Activated naive CD4-positive, alpha-beta T cell (primary cell): ENCODE measurements around the gene CABLES1.
"Not testable (repeated sequence)": the region's sequence is repeated elsewhere in the genome, so short reads cannot be mapped to it uniquely, and the experiment has no call there.

ENCODE experiments used
- DNase-seq, 4 experiments: peaks; one replicate each; lab custom pipeline; 2025; lab: John Stamatoyannopoulos, UW

Gene CABLES1

DNA sequence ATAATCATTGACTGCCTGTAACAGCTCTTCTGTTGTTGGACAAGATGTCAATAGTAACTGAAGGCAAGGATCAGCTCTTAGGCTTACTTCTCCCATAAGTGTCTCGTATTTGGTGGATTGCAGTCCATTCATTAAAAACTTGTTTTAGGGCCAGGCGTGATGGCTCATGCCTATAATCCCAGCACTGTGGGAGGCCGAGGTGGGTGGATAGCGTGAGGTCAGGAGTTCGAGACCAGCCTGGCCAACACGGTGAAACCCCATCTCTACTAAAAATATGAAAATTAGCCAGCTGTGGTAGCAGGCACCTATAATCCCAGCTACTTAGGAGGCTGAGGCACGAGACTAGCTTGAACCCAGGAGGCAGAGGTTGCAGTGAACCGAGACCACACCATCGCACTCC, 26.1 kb upstream of the CABLES1 start:
- DNase-seq = not testable (repeated sequence)

- no peak for DNase-seq
Observed at GRCh38 chr18:23113576-23113975, 21.7 kb upstream of the CABLES1 start.

GRCh38 chr18:23114171-23114881, 21.0 kb upstream of the CABLES1 start:
- DNase-seq = no peak

DNA sequence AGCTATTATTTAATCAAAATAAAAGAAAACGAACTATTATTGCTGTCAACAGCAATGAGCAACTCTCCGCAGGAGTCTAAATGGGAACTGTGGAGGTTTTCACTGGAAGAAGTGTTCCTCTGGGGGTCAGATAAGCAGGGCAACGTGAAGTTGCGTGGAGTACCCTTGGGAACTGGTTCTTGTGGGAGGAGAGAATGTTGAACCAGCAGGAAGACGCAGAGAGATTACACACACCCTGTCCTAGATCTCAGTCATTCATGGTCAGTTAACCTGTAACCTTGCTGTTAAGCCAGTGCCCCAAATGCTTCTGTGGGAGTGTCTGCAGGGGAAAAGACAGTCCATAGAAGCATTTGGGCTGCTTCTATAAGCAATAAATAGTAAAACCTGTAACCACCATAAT, 20.4 kb upstream of the CABLES1 start:
- DNase-seq = no peak

DNA sequence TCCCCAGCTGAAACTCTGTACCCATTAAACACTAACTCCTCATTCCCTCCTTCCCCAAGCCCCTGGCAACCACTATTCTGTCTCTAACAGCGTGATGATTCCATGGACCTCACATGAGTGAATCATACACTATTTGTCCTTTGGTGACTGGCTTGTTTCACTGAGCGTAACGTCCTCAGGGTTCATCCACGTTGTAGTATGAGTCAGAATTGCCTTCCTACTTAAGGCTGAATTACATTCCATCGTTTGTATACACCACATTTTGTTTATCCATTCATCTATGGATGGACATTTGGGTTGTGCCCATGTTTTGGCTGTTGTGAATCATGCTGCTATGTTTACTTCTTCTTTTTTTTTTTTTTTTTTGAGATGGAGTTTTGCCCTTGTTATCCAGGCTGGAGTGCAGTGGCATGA, 19.6 kb upstream of the CABLES1 start:
- DNase-seq = no peak

DNA sequence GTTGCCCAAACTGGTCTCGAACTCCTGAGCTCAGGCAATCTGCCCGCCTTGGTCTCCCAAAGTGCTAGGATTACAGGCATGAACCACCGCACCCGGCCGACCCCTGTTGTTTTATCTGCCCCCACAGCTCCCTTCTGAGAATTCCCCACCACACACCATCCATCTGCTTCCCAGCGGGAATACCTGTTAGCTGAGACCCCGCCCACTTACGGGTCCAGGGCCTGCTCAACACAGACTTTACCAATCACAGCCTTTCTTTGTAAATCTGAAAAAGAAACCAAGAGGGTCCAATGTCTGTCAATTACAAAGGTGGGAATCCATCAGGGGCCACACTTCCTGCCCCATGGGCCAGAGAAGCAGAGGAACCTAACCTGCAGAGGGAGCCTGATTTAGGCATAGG, 14.2 kb upstream of the CABLES1 start:
- DNase-seq = no peak

DNA sequence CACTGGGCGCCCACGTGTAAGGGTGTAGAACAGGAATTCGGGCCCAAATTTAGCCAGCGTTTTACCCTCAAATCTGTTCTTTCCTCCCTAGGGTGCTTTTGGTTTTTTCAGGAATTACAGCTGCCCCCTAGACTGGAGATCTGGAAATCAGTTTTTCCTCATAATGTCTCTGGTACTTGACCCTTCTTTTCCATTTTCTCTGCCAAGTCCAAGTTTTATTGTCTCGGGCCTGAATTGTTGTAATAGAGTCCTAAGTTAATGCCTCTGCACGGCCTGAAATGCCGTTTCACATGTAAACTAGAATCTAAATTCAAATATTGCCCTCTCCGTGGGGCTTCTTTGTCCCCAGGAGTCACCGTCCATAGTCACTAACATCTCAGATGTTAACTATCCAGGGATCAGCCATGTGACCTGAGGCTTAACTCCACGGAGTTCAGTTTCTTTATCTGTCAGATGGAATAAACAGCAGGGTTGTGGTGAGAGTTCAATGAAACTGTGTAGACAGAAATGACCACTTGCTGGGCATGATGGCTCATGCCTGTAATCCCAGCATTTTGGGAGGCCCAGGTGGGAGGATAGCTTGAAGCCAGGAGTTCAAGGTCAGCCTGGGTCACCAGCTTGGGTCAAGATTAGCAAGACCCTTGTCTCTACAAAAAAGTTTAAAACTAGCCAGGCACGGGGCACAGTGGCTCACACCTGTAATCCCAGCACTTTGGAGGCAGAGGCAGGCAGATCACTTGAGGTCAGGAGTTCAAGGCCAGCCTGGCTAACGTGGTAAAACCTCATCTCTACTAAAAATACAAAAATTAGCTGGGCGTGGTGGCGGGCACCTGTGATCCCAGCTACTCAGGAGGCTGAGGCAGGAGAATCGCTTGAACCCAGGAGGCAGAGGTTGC, 12.7 kb upstream of the CABLES1 start:
- DNase-seq = no peak

- DNase-seq = no peak
Observed at GRCh38 chr18:23126376-23127056, 8.8 kb upstream of the CABLES1 start.

GRCh38 chr18:23127090-23127489, 8.2 kb upstream of the CABLES1 start:
- DNase-seq = no peak

GRCh38 chr18:23129355-23130002, 5.8 kb upstream of the CABLES1 start:
- no peak for DNase-seq

DNA sequence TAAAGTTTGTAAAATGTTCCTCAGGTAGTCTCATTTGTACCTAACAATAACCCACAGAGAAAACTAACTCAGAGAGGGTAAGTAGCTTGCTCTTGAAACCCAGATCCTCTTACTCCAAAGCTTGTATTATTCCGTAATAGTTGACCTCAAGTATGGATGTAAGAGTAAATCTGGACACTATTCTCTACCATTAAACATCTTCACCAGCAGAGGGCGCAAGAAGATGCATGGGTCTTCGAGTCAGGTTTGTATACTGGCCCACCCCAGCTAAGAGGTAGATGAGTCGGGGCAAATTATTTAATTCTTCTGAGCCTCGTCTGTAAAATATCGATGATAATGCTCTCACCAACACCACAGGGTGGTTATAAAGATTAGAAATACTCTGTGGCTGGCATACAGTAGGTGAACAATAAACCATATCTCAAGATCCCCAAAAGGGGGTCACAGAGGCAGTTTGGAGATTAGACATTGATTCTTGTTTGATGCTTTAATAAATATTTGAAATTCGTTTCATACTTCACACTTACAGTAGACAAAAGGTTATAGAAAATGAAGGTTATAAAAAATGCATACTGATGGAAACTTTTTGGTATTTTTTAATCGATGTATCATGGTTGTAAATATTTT, 3.5 kb upstream of the CABLES1 start:
- peak in 2 of 4 experiments; percentile 8 to 19 for DNase-seq

GRCh38 chr18:23133860-23134779, 1.2 kb upstream of the CABLES1 start:
- peak in 1 of 4 experiments; percentile 4 for DNase-seq

DNA sequence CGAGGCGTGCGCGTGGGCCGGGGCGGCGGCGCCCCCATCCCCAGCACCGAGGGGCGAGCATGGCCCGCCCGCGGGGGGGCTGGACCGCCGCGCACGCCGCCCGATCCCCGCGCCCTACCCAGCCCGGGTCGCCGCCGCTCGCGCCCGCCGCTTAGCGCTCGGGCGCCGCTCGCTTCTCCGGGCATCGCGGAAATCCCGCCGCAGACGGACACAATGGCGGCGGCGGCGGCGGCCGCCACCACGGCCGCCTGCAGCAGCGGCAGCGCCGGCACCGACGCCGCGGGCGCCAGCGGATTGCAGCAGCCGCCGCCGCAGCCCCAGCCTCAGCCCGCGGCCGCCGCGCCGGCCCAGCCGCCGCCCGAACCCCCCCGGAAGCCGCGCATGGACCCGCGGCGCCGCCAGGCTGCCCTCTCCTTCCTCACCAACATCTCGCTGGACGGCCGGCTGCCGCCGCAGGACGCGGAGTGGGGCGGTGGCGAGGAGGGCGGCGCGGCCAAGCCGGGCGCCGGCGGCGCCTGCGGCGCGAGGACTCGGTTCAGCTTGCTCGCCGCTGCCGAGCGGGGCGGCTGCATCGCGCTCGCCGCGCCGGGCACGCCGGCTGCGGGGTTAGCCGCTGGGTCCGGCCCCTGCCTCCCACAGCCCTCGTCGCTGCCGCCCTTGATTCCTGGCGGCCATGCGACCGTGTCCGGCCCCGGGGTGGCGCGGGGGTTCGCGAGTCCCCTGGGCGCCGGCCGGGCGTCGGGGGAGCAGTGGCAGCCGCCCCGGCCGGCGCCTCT, 453 bp downstream of the CABLES1 start:
- DNase-seq = no peak

- DNase-seq = no peak
Observed at GRCh38 chr18:23136326-23137096, 1.2 kb downstream of the CABLES1 start.

DNA sequence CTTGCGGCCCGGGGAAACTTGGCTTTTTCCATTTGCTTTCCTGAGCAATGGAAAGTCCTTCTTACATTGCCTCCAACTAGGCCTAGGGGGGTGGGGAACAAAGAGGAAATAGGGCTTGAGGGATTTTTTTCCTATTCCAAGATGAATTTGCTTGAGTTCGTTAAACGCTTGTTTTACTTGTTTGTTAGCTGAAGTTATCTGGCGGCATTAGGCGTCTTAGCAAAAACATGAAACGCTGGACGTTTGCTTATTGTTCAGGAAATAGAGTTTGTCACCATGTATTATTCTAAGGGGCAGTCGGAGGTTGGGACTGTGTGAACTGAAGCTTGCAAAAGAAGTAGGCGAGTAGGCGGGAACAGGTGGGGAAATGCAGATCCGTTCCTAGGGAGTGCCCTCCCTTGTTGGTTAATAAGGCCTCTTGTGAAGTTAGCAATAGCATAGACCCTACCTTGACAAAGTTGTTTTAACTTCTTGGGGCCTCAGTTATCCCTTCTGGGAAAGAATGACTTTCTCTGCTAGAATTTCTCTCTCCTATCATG, 1.9 kb downstream of the CABLES1 start:
- DNase-seq = no peak

DNA sequence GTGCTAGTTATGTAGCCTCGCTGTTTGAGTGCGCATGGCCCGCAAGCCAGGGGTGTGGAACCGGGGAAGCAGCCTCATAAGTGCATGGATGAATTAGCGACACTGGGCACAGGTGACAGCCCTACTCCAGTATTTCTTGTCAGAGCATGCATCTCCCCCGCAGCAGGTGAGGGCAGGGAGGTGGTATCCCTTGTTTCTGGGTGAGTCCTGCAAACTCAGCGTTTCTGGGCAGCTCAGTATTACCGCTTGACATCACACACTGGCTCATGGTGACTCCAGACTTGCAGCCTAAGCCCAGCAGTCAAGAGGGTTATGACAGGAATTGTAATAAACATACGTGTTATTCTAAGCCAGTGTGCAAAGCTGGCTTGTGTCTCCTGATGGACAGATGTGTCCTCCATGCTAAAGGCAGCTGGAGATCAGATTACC, 2.5 kb downstream of the CABLES1 start:
- DNase-seq = no peak

GRCh38 chr18:23138471-23138870, 3.2 kb downstream of the CABLES1 start:
- no peak for DNase-seq

DNA sequence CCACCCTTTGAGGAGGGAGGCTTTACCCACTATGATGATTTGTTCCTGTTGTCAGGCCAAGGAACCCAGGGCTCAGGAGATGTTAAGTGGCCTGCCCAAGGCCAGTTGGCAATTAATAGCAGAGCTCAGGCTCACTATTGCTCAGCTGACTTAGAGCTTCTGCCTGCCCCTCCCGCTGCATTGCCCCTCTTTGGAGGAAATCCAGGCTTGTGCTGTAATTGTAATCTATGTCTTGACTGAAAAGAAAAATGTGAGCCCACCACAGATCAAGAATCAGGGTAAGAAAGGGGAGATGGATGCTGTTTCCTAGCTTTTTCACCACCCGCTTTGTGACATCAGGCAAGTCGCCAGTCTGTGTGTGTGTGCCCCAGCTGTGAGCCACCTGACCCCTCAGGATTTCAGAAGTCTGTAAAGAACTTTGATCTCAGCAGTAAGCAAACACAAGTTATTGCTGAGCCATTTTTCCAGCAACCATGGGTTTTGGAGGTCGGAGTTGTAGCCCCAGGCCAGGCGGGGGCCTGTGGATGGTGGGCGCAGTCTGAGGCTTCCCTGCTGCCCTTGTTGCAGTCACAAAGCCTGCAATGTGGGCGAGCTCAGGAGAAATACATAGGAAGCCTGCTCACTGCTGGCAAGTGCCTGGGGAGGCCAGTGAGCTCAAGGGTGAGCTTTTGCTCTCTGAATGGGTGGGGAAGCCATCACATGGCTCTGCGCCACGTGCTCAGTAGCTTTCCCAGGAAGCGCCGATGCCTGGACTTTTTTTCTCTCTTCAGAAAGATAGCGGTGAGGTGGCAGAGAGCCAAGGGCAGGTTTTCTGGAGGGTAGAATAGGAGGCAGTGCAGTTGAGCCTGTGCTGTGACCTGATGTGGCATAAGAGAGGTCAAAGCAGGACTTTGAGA, 6.1 kb downstream of the CABLES1 start:
- DNase-seq = no peak
